ENCODE results near the gene SIRT5. TPM values are rescaled to one million over a fixed set of nuclear protein-coding genes. Genes with fewer than 3 reads are reported as not detected.

SIRT5 gene
- total RNA-seq, 1 donor from 2014 or later = 58.0 TPM

DNA sequence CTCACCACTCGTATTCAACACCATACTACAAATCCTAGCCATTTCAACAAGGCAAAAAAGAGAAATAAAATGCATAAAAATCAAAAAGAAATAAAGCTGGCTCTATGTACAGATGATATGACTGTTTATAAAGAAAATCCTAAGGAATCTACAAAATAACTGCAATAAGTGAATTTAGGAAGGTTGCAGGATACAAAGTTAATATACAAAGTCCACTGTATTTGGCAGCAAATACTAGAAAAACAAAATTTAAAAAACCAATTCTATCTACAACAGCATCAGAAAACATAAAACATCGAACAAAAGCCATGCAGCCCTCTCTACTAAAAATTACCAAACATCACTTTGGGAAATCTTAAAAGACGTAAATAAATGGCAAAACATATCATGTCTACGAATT is 89.6 kb downstream of the SIRT5 start:
- H3K36me3 ChIP-seq = no peaks in the 10 kb centered on the region
- peaks cover 82% of the 10 kb centered on the region for H3K4me1 ChIP-seq
- intact Hi-C loops (cut with micrococcal nuclease) = no loop called here
- no peaks in the 10 kb centered on the region for H3K9me3 ChIP-seq (replicated peaks)
- no peaks in the 10 kb centered on the region for H3K27me3 ChIP-seq (ENCODE audit: low read depth)
- TF ChIP-seq, protein P1, sequence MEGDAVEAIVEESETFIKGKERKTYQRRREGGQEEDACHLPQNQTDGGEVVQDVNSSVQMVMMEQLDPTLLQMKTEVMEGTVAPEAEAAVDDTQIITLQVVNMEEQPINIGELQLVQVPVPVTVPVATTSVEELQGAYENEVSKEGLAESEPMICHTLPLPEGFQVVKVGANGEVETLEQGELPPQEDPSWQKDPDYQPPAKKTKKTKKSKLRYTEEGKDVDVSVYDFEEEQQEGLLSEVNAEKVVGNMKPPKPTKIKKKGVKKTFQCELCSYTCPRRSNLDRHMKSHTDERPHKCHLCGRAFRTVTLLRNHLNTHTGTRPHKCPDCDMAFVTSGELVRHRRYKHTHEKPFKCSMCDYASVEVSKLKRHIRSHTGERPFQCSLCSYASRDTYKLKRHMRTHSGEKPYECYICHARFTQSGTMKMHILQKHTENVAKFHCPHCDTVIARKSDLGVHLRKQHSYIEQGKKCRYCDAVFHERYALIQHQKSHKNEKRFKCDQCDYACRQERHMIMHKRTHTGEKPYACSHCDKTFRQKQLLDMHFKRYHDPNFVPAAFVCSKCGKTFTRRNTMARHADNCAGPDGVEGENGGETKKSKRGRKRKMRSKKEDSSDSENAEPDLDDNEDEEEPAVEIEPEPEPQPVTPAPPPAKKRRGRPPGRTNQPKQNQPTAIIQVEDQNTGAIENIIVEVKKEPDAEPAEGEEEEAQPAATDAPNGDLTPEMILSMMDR (IDR thresholded peaks at IDR 0.05; ENCODE audit: borderline replicate concordance) = no peak
- DNase-seq = no peak
- no peak overlapping the region for H3K4me3 ChIP-seq
- H3K27ac ChIP-seq (replicated peaks) = no peak overlapping the region

Other genes starting within 250 kb of the SIRT5 start
- 40.2 TPM for gene TBC1D7, start 246.1 kb upstream of the SIRT5 start, total RNA-seq
- 51.6 TPM for gene GFOD1, start 87.0 kb upstream of the SIRT5 start, total RNA-seq
- 46.9 TPM for gene NOL7, start 40.7 kb downstream of the SIRT5 start, total RNA-seq
- gene RANBP9, start 137.2 kb downstream of the SIRT5 start, total RNA-seq = 33.2 TPM
- gene MCUR1, start 240.0 kb downstream of the SIRT5 start, total RNA-seq = 30.7 TPM

All from left ventricle myocardium inferior (tissue), 1 donor.